ENCODE data around the gene TIAM2. TPM values are rescaled to one million over a fixed set of nuclear protein-coding genes. Genes with fewer than 3 reads are reported as not detected.

Gene TIAM2
- total and polyA plus RNA-seq, 9 of the 15 experiments (the other 6 are each of a cell fraction or from before 2014, with no cell fraction given) = 0.73 to 6.5 (median 4.3) TPM

DNA sequence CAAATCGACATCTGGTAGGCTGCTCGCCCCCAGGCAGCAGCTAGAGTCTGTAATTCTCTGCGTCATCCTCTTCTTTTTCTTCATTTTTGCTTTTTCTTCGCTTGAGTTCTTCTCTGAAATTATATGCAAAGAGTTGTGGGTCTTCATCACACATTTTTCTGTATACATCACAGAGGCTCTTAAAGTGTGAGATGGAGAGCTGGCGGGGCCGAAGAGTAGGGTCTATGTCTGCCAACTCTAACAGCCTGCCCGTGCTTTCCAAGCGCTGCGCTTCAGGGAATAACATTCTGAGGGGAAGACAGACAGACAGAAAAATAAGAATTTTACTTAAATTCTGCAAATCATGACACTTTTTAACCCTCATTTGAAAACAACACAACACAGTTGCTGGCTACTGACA, 262.7 kb downstream of the TIAM2 start:
- ChIA-PET CTCF (ENCODE audit: low intra/inter-chr PET ratio) (no interaction called here), POLR2A (interaction anchor here (1.2 kb wide), 1 partner anchor 10 kb away, joined by 5 read pairs; no protein-coding TSS in a partner anchor)
- no peak for ATAC-seq
- no peak overlapping the region for H3K9ac ChIP-seq (ENCODE audit: insufficient read depth in 1 of 2, low read depth in 2 of 2, low read length in 2 of 2)
- H3K27me3 ChIP-seq (ENCODE audit: control insufficient read depth in 2 of 2, insufficient read depth in 2 of 2, low read length in 2 of 2) = no peaks in the 10 kb centered on the region
- peaks cover 0 to 3% of the 10 kb centered on the region in 2 experiments; a peak in 1 of 5 replicates for H3K4me1 ChIP-seq (replicated peaks in 1 of 2; ENCODE audit: control insufficient read depth in 2 of 2, insufficient read depth in 2 of 2, low read length in 2 of 2)
- peaks cover 94% of the 10 kb centered on the region; the same call in 2 of the 3 replicates for H3K36me3 ChIP-seq (ENCODE audit: control insufficient read depth, insufficient read depth, low read length)
- no peak overlapping the region for H3K4me2 ChIP-seq (ENCODE audit: insufficient read depth, low read length)
- WGBS (ENCODE audit: insufficient coverage, low coverage, missing lambda C conversion rate) = 97% methylated on average over 8 of the region's 9 CpGs
- no peak for FAIRE-seq
- no peak overlapping the region for H2AFZ ChIP-seq (ENCODE audit: low read depth, low read length)
- H3K27ac ChIP-seq (ENCODE audit: extremely low read depth, low read depth, low read length) = no peak overlapping the region
- no peaks in the 10 kb centered on the region for H3K79me2 ChIP-seq (ENCODE audit: control insufficient read depth, insufficient read depth, low read length)
- no TSS peak for BruUV-seq (replicated peaks)
- in situ Hi-C loops (cut with MboI) (no loop called here), intact Hi-C loops (cut with micrococcal nuclease) (no loop called here)
- H3K9me1 ChIP-seq (ENCODE audit: control insufficient read depth, insufficient read depth, low read length) = peaks cover 6% of the 10 kb centered on the region
- H4K20me1 ChIP-seq (replicated peaks; ENCODE audit: control insufficient read depth, insufficient read depth, low read length) = no peaks in the 10 kb centered on the region
- DNase-seq (ENCODE audit: extremely low read depth in 1 of 4, low spot score in 3 of 4) = no peak
- no peak overlapping the region for H3K4me3 ChIP-seq
- TF ChIP-seq NR1H2 (CRISPR knock-in tag; IDR thresholded peaks at IDR 0.05) (no peak), ZSCAN32 (CRISPR knock-in tag; IDR thresholded peaks at IDR 0.05) (no peak), CHD1 (IDR thresholded peaks at IDR 0.05; ENCODE audit: low read length) (no peak), SMARCE1 (IDR thresholded peaks at IDR 0.05) (no peak), TAF15 (IDR thresholded peaks at IDR 0.05; ENCODE audit: low read depth, low read length) (no peak), THRAP3 (IDR thresholded peaks at IDR 0.05; ENCODE audit: borderline replicate concordance) (no peak), NCOA1 (IDR thresholded peaks at IDR 0.05; ENCODE audit: low read depth) (no peak), XRCC5 (IDR thresholded peaks at IDR 0.05; ENCODE audit: low read depth, low read length) (no peak)
- TF ChIP-seq, protein P1, sequence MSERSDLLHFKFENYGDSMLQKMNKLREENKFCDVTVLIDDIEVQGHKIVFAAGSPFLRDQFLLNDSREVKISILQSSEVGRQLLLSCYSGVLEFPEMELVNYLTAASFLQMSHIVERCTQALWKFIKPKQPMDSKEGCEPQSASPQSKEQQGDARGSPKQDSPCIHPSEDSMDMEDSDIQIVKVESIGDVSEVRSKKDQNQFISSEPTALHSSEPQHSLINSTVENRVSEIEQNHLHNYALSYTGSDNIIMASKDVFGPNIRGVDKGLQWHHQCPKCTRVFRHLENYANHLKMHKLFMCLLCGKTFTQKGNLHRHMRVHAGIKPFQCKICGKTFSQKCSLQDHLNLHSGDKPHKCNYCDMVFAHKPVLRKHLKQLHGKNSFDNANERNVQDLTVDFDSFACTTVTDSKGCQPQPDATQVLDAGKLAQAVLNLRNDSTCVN (CRISPR knock-in tag; IDR thresholded peaks at IDR 0.05) = no peak
- no peaks in the 10 kb centered on the region for H3K9me3 ChIP-seq (replicated peaks; ENCODE audit: control insufficient read depth, insufficient read depth, low read depth, low read length)

All from K562 (cell line).